Uterus (tissue), 4 donors: ENCODE results near the gene PFKL. TPM values are rescaled to one million over a fixed set of nuclear protein-coding genes. Genes with fewer than 3 reads are reported as not detected.

ENCODE experiments used
- DNase-seq, 2 donors: peaks; one replicate each; pipeline ENCODE4 v3.0.0-alpha.2; 2019 to 2020
- H3K27ac ChIP-seq, 2 donors: fragments of 200-600 bp; sonication (generic); 1 replicate in 1 of 2; 2 replicates in 1 of 2; pipeline ENCODE4 v1.5.1; 2016 to 2018
- H3K27me3 ChIP-seq, 2 donors: fragments of 200-600 bp; sonication (generic); one replicate each; pipeline ENCODE4 v1.5.1; 2018 to 2019; ENCODE audit warnings: control low read depth in 1 of 2
- H3K36me3 ChIP-seq, 2 donors: fragments of 200-600 bp; sonication (generic); one replicate each; pipeline ENCODE4 v1.5.1; 2019; ENCODE audit warnings: control low read depth in 1 of 2
- H3K4me1 ChIP-seq, 2 donors: fragments of 200-600 bp; sonication (generic); one replicate each; pipeline ENCODE4 v1.5.1; 2018 to 2019; ENCODE audit warnings: control low read depth in 1 of 2
- H3K4me3 ChIP-seq, 2 donors: fragments of 200-600 bp; sonication (generic); 1 replicate in 1 of 2; 2 replicates in 1 of 2; pipeline ENCODE4 v1.5.1; 2018 to 2019; ENCODE audit warnings: mild to moderate bottlenecking in 1 of 2
- H3K9me3 ChIP-seq, 2 donors: fragments of 200-600 bp; sonication (generic); one replicate each; pipeline ENCODE4 v1.5.1; 2019; ENCODE audit warnings: control low read depth in 1 of 2
- CTCF ChIP-seq, 4 experiments: fragments of 200-600 bp in 2 of 4; fragments of 450-650 bp in 2 of 4; sonication (generic) in 2 of 4; IDR thresholded peaks; one replicate each; pipeline ENCODE4 v1.5.1; 2016 to 2019; ENCODE audit warnings: antibody characterized with exemption in 4 of 4, mild to moderate bottlenecking in 2 of 4, moderate library complexity in 1 of 4
- POLR2A ChIP-seq, 2 donors: fragments of 450-650 bp; IDR thresholded peaks; one replicate each; pipeline ENCODE4 v1.6.1; 2016; ENCODE audit warnings: antibody characterized with exemption in 2 of 2, mild to moderate bottlenecking in 1 of 2, moderate library complexity in 1 of 2
- intact Hi-C: fragments of 100-400 bp; cut with DNase I; formaldehyde crosslinking; loops from one replicate; pipeline ENCODE4 v1.15.1; 2023; ENCODE audit warnings: low total_unique reads
- total RNA-seq, 4 donors: library from RNA; depleted of rRNA in 3 of 4; stranded (reverse); fragments of >200 nt in 3 of 4; gene quantifications; one replicate each; pipeline versions ENCODE4 v1.1.0 to v1.2.4, GENCODE V29; 2014 to 2023
- donor health status: DM: yes; HTN: yes; CAD: no.

Gene PFKL
- total RNA-seq, 4 donors from 2014 or later = 36.5 to 144 (median 75.4) TPM

GRCh38 chr21:44314561-44314960, 14.7 kb downstream of the PFKL start:
- Histone ChIP-seq H3K27me3 (no peaks in the 10 kb centered on the region), H3K4me3 (no peak overlapping the region), H3K4me1 (no peaks in the 10 kb centered on the region), H3K9me3 (no peaks in the 10 kb centered on the region), H3K36me3 (no peaks in the 10 kb centered on the region), H3K27ac (no peak overlapping the region)
- intact Hi-C loops = no loop called here
- DNase-seq = no peak
- TF ChIP-seq CTCF (IDR thresholded peaks at IDR 0.05) (no peak), POLR2A (IDR thresholded peaks at IDR 0.05) (no peak)

GRCh38 chr21:44315691-44316203, 15.9 kb downstream of the PFKL start:
- intact Hi-C loops = no loop called here
- Histone ChIP-seq H3K4me1 (no peaks in the 10 kb centered on the region), H3K27me3 (no peaks in the 10 kb centered on the region), H3K4me3 (no peak overlapping the region), H3K36me3 (no peaks in the 10 kb centered on the region), H3K9me3 (no peaks in the 10 kb centered on the region), H3K27ac (no peak overlapping the region)
- TF ChIP-seq POLR2A (IDR thresholded peaks at IDR 0.05) = no peak
- TF ChIP-seq CTCF (IDR thresholded peaks at IDR 0.05) = no peak
- DNase-seq = no peak

- no peaks in the 10 kb centered on the region for H3K4me1 ChIP-seq
- no peaks in the 10 kb centered on the region for H3K27me3 ChIP-seq
- TF ChIP-seq CTCF (IDR thresholded peaks at IDR 0.05) (no peak), POLR2A (IDR thresholded peaks at IDR 0.05) (no peak)
- no peak for DNase-seq
- no peak overlapping the region for H3K4me3 ChIP-seq
- H3K9me3 ChIP-seq = no peaks in the 10 kb centered on the region
- H3K27ac ChIP-seq = no peak overlapping the region
- intact Hi-C loops = no loop called here
- no peaks in the 10 kb centered on the region for H3K36me3 ChIP-seq
These were observed 16.5 kb downstream of the PFKL start for GRCh38 chr21:44316277-44316900.

GRCh38 chr21:44317241-44317782, 17.5 kb downstream of the PFKL start:
- H3K36me3 ChIP-seq = no peaks in the 10 kb centered on the region
- no peaks in the 10 kb centered on the region for H3K4me1 ChIP-seq
- H3K27ac ChIP-seq = no peak overlapping the region
- TF ChIP-seq POLR2A (IDR thresholded peaks at IDR 0.05) = no peak
- TF ChIP-seq CTCF (IDR thresholded peaks at IDR 0.05) = no peak
- H3K27me3 ChIP-seq = no peaks in the 10 kb centered on the region
- H3K9me3 ChIP-seq = no peaks in the 10 kb centered on the region
- intact Hi-C loops = no loop called here
- no peak overlapping the region for H3K4me3 ChIP-seq
- DNase-seq = no peak

- no peaks in the 10 kb centered on the region for H3K36me3 ChIP-seq
- intact Hi-C loops = no loop called here
These were observed 18.0 kb downstream of the PFKL start for GRCh38 chr21:44317871-44318270.

More at GRCh38 chr21:44317871-44318270, 18.0 kb downstream of the PFKL start:
- no peaks in the 10 kb centered on the region for H3K9me3 ChIP-seq
- no peaks in the 10 kb centered on the region for H3K27me3 ChIP-seq
- no peaks in the 10 kb centered on the region for H3K4me1 ChIP-seq
- H3K4me3 ChIP-seq = no peak overlapping the region
- TF ChIP-seq POLR2A (IDR thresholded peaks at IDR 0.05) (no peak), CTCF (IDR thresholded peaks at IDR 0.05) (no peak)
- no peak overlapping the region for H3K27ac ChIP-seq
- no peak for DNase-seq
